ENCODE measurements around the gene TMEM271.

DNA sequence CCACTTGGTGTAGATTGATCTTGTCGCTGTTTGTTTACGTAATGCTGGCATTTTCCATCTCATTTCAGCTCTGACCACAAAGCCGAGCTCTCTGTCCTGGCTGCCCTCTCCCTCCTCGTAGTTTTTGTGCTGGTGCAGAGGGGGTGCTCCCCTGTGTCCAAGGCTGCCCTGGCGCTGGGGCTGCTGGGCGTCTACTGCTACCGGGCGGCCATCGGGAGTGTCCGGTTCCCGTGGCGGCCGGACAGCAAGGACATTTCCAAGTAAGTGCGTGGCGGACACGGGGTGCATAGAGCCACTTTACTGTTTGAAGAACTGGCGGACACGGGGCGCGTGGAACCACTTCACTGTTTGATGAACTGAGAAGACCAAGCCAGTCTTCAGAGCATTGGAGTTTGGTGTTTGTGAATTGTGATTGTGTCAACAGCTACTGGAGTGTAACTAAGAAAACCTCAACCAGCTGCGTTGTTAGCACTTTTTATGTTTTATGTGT, 49.1 kb downstream of the TMEM271 start:
- TF ChIP-seq CREB1 (IDR thresholded peaks at IDR 0.05; ENCODE audit: low read depth) (no peak), TCF12 (IDR thresholded peaks at IDR 0.05; ENCODE audit: low read depth) (no peak), CEBPB (IDR thresholded peaks at IDR 0.05) (no peak), RAD21 (IDR thresholded peaks at IDR 0.05; ENCODE audit: low read depth) (no peak), TEAD4 (IDR thresholded peaks at IDR 0.05) (no peak), EP300 (IDR thresholded peaks at IDR 0.05; ENCODE audit: borderline replicate concordance) (no peak), YY1 (IDR thresholded peaks at IDR 0.05; ENCODE audit: low read depth) (no peak), FOXM1 (IDR thresholded peaks at IDR 0.05; ENCODE audit: borderline replicate concordance, low read depth) (no peak), EGR1 (IDR thresholded peaks at IDR 0.05) (no peak), TAF1 (IDR thresholded peaks at IDR 0.05; ENCODE audit: low read depth) (no peak)
- TF ChIP-seq, protein P1, sequence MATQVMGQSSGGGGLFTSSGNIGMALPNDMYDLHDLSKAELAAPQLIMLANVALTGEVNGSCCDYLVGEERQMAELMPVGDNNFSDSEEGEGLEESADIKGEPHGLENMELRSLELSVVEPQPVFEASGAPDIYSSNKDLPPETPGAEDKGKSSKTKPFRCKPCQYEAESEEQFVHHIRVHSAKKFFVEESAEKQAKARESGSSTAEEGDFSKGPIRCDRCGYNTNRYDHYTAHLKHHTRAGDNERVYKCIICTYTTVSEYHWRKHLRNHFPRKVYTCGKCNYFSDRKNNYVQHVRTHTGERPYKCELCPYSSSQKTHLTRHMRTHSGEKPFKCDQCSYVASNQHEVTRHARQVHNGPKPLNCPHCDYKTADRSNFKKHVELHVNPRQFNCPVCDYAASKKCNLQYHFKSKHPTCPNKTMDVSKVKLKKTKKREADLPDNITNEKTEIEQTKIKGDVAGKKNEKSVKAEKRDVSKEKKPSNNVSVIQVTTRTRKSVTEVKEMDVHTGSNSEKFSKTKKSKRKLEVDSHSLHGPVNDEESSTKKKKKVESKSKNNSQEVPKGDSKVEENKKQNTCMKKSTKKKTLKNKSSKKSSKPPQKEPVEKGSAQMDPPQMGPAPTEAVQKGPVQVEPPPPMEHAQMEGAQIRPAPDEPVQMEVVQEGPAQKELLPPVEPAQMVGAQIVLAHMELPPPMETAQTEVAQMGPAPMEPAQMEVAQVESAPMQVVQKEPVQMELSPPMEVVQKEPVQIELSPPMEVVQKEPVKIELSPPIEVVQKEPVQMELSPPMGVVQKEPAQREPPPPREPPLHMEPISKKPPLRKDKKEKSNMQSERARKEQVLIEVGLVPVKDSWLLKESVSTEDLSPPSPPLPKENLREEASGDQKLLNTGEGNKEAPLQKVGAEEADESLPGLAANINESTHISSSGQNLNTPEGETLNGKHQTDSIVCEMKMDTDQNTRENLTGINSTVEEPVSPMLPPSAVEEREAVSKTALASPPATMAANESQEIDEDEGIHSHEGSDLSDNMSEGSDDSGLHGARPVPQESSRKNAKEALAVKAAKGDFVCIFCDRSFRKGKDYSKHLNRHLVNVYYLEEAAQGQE (IDR thresholded peaks at IDR 0.05; ENCODE audit: low read depth): no peak
- TF ChIP-seq, protein P2, sequence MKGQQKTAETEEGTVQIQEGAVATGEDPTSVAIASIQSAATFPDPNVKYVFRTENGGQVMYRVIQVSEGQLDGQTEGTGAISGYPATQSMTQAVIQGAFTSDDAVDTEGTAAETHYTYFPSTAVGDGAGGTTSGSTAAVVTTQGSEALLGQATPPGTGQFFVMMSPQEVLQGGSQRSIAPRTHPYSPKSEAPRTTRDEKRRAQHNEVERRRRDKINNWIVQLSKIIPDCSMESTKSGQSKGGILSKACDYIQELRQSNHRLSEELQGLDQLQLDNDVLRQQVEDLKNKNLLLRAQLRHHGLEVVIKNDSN (IDR thresholded peaks at IDR 0.05): no peak
- TF ChIP-seq, protein P3, sequence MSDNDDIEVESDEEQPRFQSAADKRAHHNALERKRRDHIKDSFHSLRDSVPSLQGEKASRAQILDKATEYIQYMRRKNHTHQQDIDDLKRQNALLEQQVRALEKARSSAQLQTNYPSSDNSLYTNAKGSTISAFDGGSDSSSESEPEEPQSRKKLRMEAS (IDR thresholded peaks at IDR 0.05): no peak

Data from Ishikawa (cell line).